GM12892 (cell line): Measurements from ENCODE around the gene SP5.

Experiments
- POLR2A ChIP-seq: IDR thresholded peaks from 2 replicates; pipeline ENCODE4 v1.6.1; 2011; ENCODE audit warnings: low read depth, low read length, control low read depth
- POLR2AphosphoS5 ChIP-seq: IDR thresholded peaks from 2 replicates; pipeline ENCODE4 v1.6.1; 2011; ENCODE audit warnings: low read depth, low read length, control low read depth
- TAF1 ChIP-seq: IDR thresholded peaks from 2 replicates; pipeline ENCODE4 v1.6.1; 2011; ENCODE audit warnings: low read depth, mild to moderate bottlenecking, control low read depth, low read length, borderline replicate concordance

GRCh38 chr2:170690640-170691039 lies 24.5 kb upstream of the SP5 start:
- no peak for TF ChIP-seq POLR2A
- no peak for TF ChIP-seq POLR2AphosphoS5
- no peak for TF ChIP-seq TAF1
